Transverse colon (tissue), 4 donors: ENCODE results near the gene DISC1. TPM values are rescaled to one million over a fixed set of nuclear protein-coding genes. Genes with fewer than 3 reads are reported as not detected.

ENCODE experiments used
- DNase-seq: peaks from one replicate; pipeline ENCODE4 v3.0.0-alpha.2; 2019
- H3K27ac ChIP-seq, 4 donors: fragments of 200-600 bp; sonication (generic); 2 replicates each; pipeline ENCODE4 v1.5.1; 2016 to 2018; ENCODE audit warnings: inconsistent platforms in 4 of 4
- H3K27me3 ChIP-seq: fragments of 200-600 bp; sonication (generic); 2 replicates; pipeline ENCODE4 v1.5.1; 2017; ENCODE audit warnings: inconsistent platforms
- H3K36me3 ChIP-seq, 4 donors: fragments of 200-600 bp; sonication (generic); 2 replicates each; pipeline ENCODE4 v1.5.1; 2017 to 2019; ENCODE audit warnings: inconsistent platforms in 4 of 4
- H3K4me1 ChIP-seq, 4 donors: fragments of 200-600 bp; sonication (generic); 2 replicates each; pipeline ENCODE4 v1.5.1; 2017 to 2020; ENCODE audit warnings: inconsistent platforms in 4 of 4
- H3K4me3 ChIP-seq, 4 donors: fragments of 200-600 bp; sonication (generic); 1 replicate in 1 of 4; 2 replicates in 3 of 4; pipeline versions ENCODE4 v1.5.1 to v1.6.1; 2017 to 2019; ENCODE audit warnings: inconsistent platforms in 4 of 4
- H3K9me3 ChIP-seq, 2 donors: fragments of 200-600 bp; sonication (generic); 2 replicates each; pipeline ENCODE4 v1.5.1; 2017 to 2019; ENCODE audit warnings: inconsistent platforms in 2 of 2
- CTCF ChIP-seq, 5 experiments: fragments of 200-600 bp in 3 of 5; fragments of 450-650 bp in 2 of 5; sonication (generic) in 3 of 5; IDR thresholded peaks; 1 replicate in 2 of 5; 2 replicates in 3 of 5; pipeline ENCODE4 v1.5.1; 2016 to 2017; ENCODE audit warnings: antibody characterized with exemption in 5 of 5, inconsistent platforms in 3 of 5, mild to moderate bottlenecking in 2 of 5, moderate library complexity in 1 of 5
- EP300 ChIP-seq: sonication (generic); formaldehyde crosslinking; IDR thresholded peaks from one replicate; pipeline ENCODE4 v1.6.1; 2017; ENCODE audit warnings: antibody characterized with exemption, low read depth
- POLR2A ChIP-seq: fragments of 450-650 bp; IDR thresholded peaks from one replicate; pipeline ENCODE4 v1.6.1; 2016; ENCODE audit warnings: antibody characterized with exemption, mild to moderate bottlenecking, moderate library complexity
- POLR2AphosphoS5 ChIP-seq, 3 donors: sonication (generic); formaldehyde crosslinking; IDR thresholded peaks; one replicate each; pipeline ENCODE4 v1.6.1; 2016; ENCODE audit warnings: antibody characterized with exemption in 3 of 3
- WGBS, 2 donors: methylation state at CpG; one replicate each; pipeline ENCODE4 v1.1.5; 2018; ENCODE audit warnings: low coverage in 1 of 2; 5-methylcytosine and 5-hydroxymethylcytosine counted together
- in situ Hi-C, 4 donors: fragments of 200-750 bp; cut with MboI; loops; one replicate each; pipeline versions ENCODE4 v1.15.0 to v1.15.1; 2017; ENCODE audit warnings: low sequenced_read_pairs in 3 of 4, low pct_ligation_motif_present in 1 of 4, low pct_unique_long_range_greater_than_20kb in 1 of 4
- intact Hi-C: fragments of 100-400 bp; cut with DNase I; formaldehyde crosslinking; loops from one replicate; pipeline ENCODE4 v1.15.1; 2023; ENCODE audit warnings: low total_unique reads
- total RNA-seq, 4 donors: library from RNA; depleted of rRNA; stranded (reverse); fragments of >200 nt; gene quantifications; one replicate each; pipeline ENCODE4 v1.1.0, GENCODE V29; 2016

DISC1 gene
- total RNA-seq, 4 donors from 2014 or later, result 7.8 to 20.3 (median 11.5) TPM

DNA sequence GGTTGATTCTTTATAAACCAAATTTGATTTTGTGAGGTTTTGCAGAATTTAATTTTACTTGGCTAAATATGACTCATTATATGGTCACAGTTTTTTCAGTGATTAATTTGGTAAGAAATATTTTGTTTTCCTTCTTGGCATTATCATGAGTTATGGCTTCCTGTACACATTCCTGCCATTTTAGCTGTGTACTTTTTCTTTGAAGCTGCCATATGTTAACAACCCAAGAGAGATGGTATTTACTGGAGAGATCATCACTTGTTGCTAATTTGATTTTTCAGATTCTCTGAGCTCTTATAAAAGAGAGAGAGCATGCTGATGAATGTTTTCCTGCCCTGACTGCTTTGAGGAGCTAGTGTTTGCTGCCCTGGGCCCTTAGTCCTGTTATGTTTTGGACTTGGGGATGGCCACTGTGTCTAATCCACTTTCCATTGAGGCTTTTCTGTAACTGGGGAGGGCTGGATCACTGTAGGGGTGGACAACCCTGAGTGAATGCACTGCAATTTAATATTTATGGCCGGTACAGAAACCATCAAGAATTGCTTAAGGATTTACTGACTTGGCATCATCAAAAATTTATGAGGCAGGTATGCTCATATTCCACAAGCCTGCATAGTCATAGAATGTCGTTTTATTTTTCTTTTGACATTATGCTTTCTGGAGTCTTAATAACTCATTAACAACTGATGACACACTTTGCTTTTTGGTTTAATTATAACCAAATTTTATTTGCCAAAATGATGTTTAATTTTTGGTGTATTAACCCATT lies 200.9 kb downstream of the DISC1 start:
- in situ Hi-C loops (no loop called here), intact Hi-C loops (no loop called here)
- H3K36me3 ChIP-seq, result no peaks in the 10 kb centered on the region
- H3K27ac ChIP-seq, result no peak overlapping the region
- H3K4me3 ChIP-seq, result no peak overlapping the region
- no peaks in the 10 kb centered on the region for H3K4me1 ChIP-seq
- no peak for TF ChIP-seq POLR2A
- TF ChIP-seq EP300, result no peak
- TF ChIP-seq CTCF (IDR thresholded peaks at IDR 0.05), result no peak
- no peak for TF ChIP-seq POLR2AphosphoS5 (IDR thresholded peaks at IDR 0.05)
- no peaks in the 10 kb centered on the region for H3K27me3 ChIP-seq
- no peak for DNase-seq
- WGBS, 2 donors, result 48 to 50% methylated on average over 1 to 2 of the region's 2 CpGs
- no peaks in the 10 kb centered on the region for H3K9me3 ChIP-seq

DNA sequence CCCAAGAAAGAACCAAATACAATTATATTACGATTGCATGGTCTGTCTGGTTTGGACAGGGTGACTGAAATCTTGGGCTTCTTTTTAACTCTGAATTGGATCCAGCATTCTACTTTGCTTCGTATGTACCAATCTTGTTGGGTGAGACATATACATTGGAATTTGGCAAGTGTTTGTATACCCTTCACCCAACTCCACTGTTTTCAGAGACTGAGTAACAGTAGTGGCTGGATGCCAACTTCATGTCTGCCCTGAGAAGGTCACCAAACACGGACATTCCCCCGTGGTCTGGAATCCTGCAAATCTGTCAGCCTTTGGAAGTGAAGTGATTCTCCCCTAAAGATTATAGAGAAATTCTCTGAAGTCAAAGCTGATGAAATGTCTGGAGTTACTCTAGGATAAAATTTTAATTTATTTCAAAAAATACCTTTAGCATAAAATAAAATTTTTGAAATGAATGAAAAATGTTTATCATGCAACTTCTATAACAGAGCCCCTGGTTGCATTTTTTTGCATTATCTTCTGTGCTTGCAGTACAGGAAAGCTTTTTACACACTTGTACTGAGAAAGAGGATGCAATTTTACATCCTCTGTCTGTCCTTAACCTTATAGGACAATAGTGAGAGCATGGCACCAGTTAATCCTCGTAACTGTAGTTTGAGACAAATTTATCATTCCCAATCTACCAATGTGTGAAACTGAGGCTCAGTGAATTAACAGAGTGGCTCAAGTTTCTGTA lies 201.8 kb downstream of the DISC1 start:
- no peaks in the 10 kb centered on the region for H3K4me1 ChIP-seq
- DNase-seq, result no peak

GRCh38 chr1:231829332-231829731 lies 202.7 kb downstream of the DISC1 start:
- Histone ChIP-seq H3K27me3 (no peaks in the 10 kb centered on the region), H3K27ac (no peak overlapping the region), H3K36me3 (no peaks in the 10 kb centered on the region), H3K4me1 (no peaks in the 10 kb centered on the region), H3K4me3 (no peak overlapping the region), H3K9me3 (no peaks in the 10 kb centered on the region)
- no peak for DNase-seq
- in situ Hi-C loops, result no loop called here
- TF ChIP-seq EP300, result no peak
- TF ChIP-seq POLR2AphosphoS5 (IDR thresholded peaks at IDR 0.05), result no peak
- no peak for TF ChIP-seq CTCF (IDR thresholded peaks at IDR 0.05)
- no peak for TF ChIP-seq POLR2A
- 82 to 84% methylated on average over 4 to 9 of the region's 9 CpGs for WGBS, 2 donors
- intact Hi-C loops, result no loop called here

More for the DNA sequence above, 201.8 kb downstream of the DISC1 start:
- Histone ChIP-seq H3K27me3 (no peaks in the 10 kb centered on the region), H3K27ac (no peak overlapping the region), H3K9me3 (no peaks in the 10 kb centered on the region), H3K4me3 (no peak overlapping the region), H3K36me3 (no peaks in the 10 kb centered on the region)
- intact Hi-C loops, result no loop called here
- WGBS, 2 donors, result 66 to 84% methylated on average over 3 to 5 of the region's 5 CpGs
- in situ Hi-C loops, result no loop called here
- TF ChIP-seq EP300 (no peak), POLR2A (no peak), POLR2AphosphoS5 (IDR thresholded peaks at IDR 0.05) (no peak), CTCF (IDR thresholded peaks at IDR 0.05) (no peak)

DNA sequence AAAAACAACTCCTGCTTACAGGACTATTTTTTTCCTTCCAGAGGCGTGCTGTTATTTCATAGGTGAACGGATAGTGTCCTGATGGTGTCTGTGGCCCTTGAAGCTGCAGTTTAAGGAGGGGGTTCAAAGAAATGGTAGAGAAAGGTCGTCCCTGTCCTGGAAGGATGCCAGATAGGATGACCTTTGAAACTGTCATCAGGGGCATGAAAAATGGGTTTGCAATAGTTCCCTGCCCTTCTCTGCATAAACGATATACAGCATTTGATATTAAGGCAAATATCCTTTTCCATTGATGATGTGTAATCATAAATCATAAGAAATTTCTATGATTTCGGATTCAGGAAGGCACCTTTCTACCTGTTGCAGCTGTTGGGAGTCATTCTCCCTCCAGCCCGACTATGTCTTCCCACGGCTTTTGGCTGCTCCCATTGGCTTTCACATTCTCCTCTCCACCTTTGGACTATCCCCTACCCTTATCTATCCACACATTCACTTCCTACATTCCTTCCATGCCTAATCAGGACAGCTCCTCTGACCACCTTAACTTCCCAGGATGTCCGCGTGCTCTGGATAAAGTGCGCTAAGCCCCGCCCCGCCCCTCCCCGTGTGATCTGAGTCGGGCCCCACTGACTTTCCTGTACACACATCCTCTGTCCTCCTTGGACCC lies 209.8 kb downstream of the DISC1 start:
- TF ChIP-seq CTCF (IDR thresholded peaks at IDR 0.05) (no peak), POLR2AphosphoS5 (IDR thresholded peaks at IDR 0.05) (no peak), EP300 (no peak), POLR2A (no peak)
- Histone ChIP-seq H3K27me3 (no peaks in the 10 kb centered on the region), H3K9me3 (no peaks in the 10 kb centered on the region), H3K4me3 (no peak overlapping the region), H3K27ac (no peak overlapping the region), H3K36me3 (no peaks in the 10 kb centered on the region), H3K4me1 (no peaks in the 10 kb centered on the region)
- in situ Hi-C loops (no loop called here), intact Hi-C loops (no loop called here)
- no peak for DNase-seq
- 89% methylated on average over 5 to 14 of the region's 14 CpGs for WGBS, 2 donors
